H9 (cell line): Measurements from ENCODE around the gene MYL10. TPM values are rescaled to one million over a fixed set of nuclear protein-coding genes. Genes with fewer than 3 reads are reported as not detected.

Experiments used
- DNase-seq: peaks from one replicate; pipeline ENCODE4 v3.0.0-alpha.2; 2017
- H2AFZ ChIP-seq: one replicate; pipeline ENCODE4 v1.6.1; 2013; ENCODE audit warnings: mild to moderate bottlenecking, low read length, control low read depth, moderate library complexity
- H2AK5ac ChIP-seq: 2 replicates; pipeline ENCODE4 v1.6.1; 2013; ENCODE audit warnings: low read length, control low read depth, mixed read lengths; ENCODE audit not compliant: insufficient read length
- H2BK120ac ChIP-seq: one replicate; pipeline ENCODE4 v1.6.1; 2013; ENCODE audit warnings: low read depth, mild to moderate bottlenecking, low read length, control low read depth, inconsistent platforms; ENCODE audit not compliant: poor library complexity, severe bottlenecking
- H2BK12ac ChIP-seq: 2 replicates; pipeline ENCODE4 v1.6.1; 2013; ENCODE audit warnings: low read length, control low read depth, mixed read lengths, low read depth; ENCODE audit not compliant: insufficient read length
- H2BK15ac ChIP-seq: 2 replicates; pipeline ENCODE4 v1.6.1; 2013; ENCODE audit warnings: low read depth, low read length, control low read depth
- H2BK20ac ChIP-seq: one replicate; pipeline ENCODE4 v1.6.1; 2013; ENCODE audit warnings: low read depth, mild to moderate bottlenecking, low read length, control low read depth, inconsistent platforms; ENCODE audit not compliant: poor library complexity, severe bottlenecking
- H2BK5ac ChIP-seq: 2 replicates; pipeline ENCODE4 v1.6.1; 2013; ENCODE audit warnings: low read length, control low read depth, mixed read lengths; ENCODE audit not compliant: insufficient read length
- H3K14ac ChIP-seq: 2 replicates; pipeline ENCODE4 v1.6.1; 2013; ENCODE audit warnings: low read length, control low read depth; ENCODE audit not compliant: insufficient read depth
- H3K18ac ChIP-seq: 2 replicates; pipeline ENCODE4 v1.6.1; 2013; ENCODE audit warnings: low read depth, mild to moderate bottlenecking, mixed read lengths, low read length, control low read depth; ENCODE audit not compliant: insufficient read length
- H3K23ac ChIP-seq: 2 replicates; pipeline ENCODE4 v1.6.1; 2013; ENCODE audit warnings: low read length, control low read depth, mixed read lengths, low read depth; ENCODE audit not compliant: insufficient read length
- H3K23me2 ChIP-seq: 2 replicates; pipeline ENCODE4 v1.6.1; 2013; ENCODE audit warnings: low read depth, mild to moderate bottlenecking, mixed read lengths, low read length, control low read depth; ENCODE audit not compliant: insufficient read length, poor library complexity, severe bottlenecking
- H3K27ac ChIP-seq: 2 replicates; pipeline ENCODE4 v1.5.1; 2013; ENCODE audit warnings: low read length, control low read depth, mixed read lengths, low read depth; ENCODE audit not compliant: insufficient read length
- H3K27me3 ChIP-seq: 2 replicates; pipeline ENCODE4 v1.6.1; 2013; ENCODE audit warnings: low read length, control low read depth, inconsistent platforms; ENCODE audit not compliant: insufficient read depth
- H3K4ac ChIP-seq: 2 replicates; pipeline ENCODE4 v1.6.1; 2013; ENCODE audit warnings: low read depth, mild to moderate bottlenecking, control low read depth, inconsistent platforms, low read length, moderate library complexity
- H3K4me1 ChIP-seq: 2 replicates; pipeline ENCODE4 v1.6.1; 2013; ENCODE audit warnings: low read length, control low read depth, inconsistent platforms; ENCODE audit not compliant: insufficient read depth
- H3K4me2 ChIP-seq: 2 replicates; pipeline ENCODE4 v1.6.1; 2013; ENCODE audit warnings: low read length, control low read depth, mixed read lengths; ENCODE audit not compliant: insufficient read length, insufficient read depth
- H3K56ac ChIP-seq: 2 replicates; pipeline ENCODE4 v1.6.1; 2013; ENCODE audit warnings: low read depth, mild to moderate bottlenecking, mixed read lengths, low read length, control low read depth; ENCODE audit not compliant: insufficient read length
- H3K79me1 ChIP-seq: 2 replicates; pipeline ENCODE4 v1.6.1; 2013; ENCODE audit warnings: low read depth, mild to moderate bottlenecking, moderate library complexity, low read length, control low read depth, inconsistent platforms; ENCODE audit not compliant: insufficient read depth, poor library complexity, severe bottlenecking
- H3K79me2 ChIP-seq: 2 replicates; pipeline ENCODE4 v1.6.1; 2013; ENCODE audit warnings: low read length, control low read depth, inconsistent platforms; ENCODE audit not compliant: insufficient read depth
- H3K9ac ChIP-seq: 2 replicates; pipeline ENCODE4 v1.6.1; 2013; ENCODE audit warnings: low read length, control low read depth, mixed read lengths; ENCODE audit not compliant: insufficient read length; ENCODE audit errors: extremely low read depth
- H3K9me3 ChIP-seq: one replicate; pipeline ENCODE4 v1.6.1; 2013; ENCODE audit warnings: low read depth, low read length, inconsistent platforms; ENCODE audit not compliant: control insufficient read depth
- H3T11ph ChIP-seq: one replicate; pipeline ENCODE4 v1.6.1; 2013; ENCODE audit warnings: mild to moderate bottlenecking, low read length, control low read depth, inconsistent platforms
- H4K20me1 ChIP-seq: one replicate; pipeline ENCODE4 v1.6.1; 2013; ENCODE audit not compliant: control insufficient read depth, insufficient read length, insufficient read depth
- H4K5ac ChIP-seq: 2 replicates; pipeline ENCODE4 v1.6.1; 2013; ENCODE audit warnings: low read depth, mild to moderate bottlenecking, mixed read lengths, low read length, control low read depth; ENCODE audit not compliant: insufficient read length
- H4K8ac ChIP-seq: replicated peaks from 2 replicates; pipeline ENCODE4 v1.6.1; 2013; ENCODE audit warnings: low read length, control low read depth, mixed read lengths, low read depth; ENCODE audit not compliant: insufficient read length
- H4K91ac ChIP-seq: 2 replicates; pipeline ENCODE4 v1.6.1; 2013; ENCODE audit warnings: low read depth, mild to moderate bottlenecking, moderate library complexity, mixed read lengths, low read length, control low read depth; ENCODE audit not compliant: insufficient read length
- H3K27ac Mint-ChIP-seq, 3 experiments: 2 replicates in 2 of 3; 3 replicates in 1 of 3; pipeline ENCODE4 v1.8.0; 2020 to 2021; ENCODE audit warnings: mixed read lengths in 3 of 3, mild to moderate bottlenecking in 1 of 3, moderate library complexity in 1 of 3
- H3K27me3 Mint-ChIP-seq: 2 replicates; pipeline ENCODE4 v1.8.0; 2021; ENCODE audit warnings: low read depth, mild to moderate bottlenecking, moderate library complexity, mixed read lengths
- H3K36me3 Mint-ChIP-seq, 3 experiments: 2 replicates in 2 of 3; 3 replicates in 1 of 3; pipeline ENCODE4 v1.8.0; 2020 to 2021; ENCODE audit warnings: low read depth in 3 of 3, mixed read lengths in 3 of 3; ENCODE audit not compliant: insufficient read depth in 1 of 3
- H3K4me1 Mint-ChIP-seq, 2 experiments: 2 replicates each; pipeline ENCODE4 v1.8.0; 2020; ENCODE audit warnings: mixed read lengths in 2 of 2
- H3K4me3 Mint-ChIP-seq, 2 experiments: 2 replicates in 1 of 2; 3 replicates in 1 of 2; pipeline ENCODE4 v1.8.0; 2020 to 2021; ENCODE audit warnings: mild to moderate bottlenecking in 2 of 2, mixed read lengths in 2 of 2, moderate library complexity in 1 of 2
- H3K9me3 Mint-ChIP-seq, 2 experiments: 2 replicates in 1 of 2; 3 replicates in 1 of 2; pipeline ENCODE4 v1.8.0; 2020; ENCODE audit warnings: mild to moderate bottlenecking in 2 of 2, mixed read lengths in 2 of 2, moderate library complexity in 1 of 2
- WGBS: extraction: QIAGEN DNeasy Blood & Tissue Kit; methylation state at CpG from one replicate; pipeline ENCODE4 v1.1.7; 2013; ENCODE audit warnings: missing lambda C conversion rate, low lambda C conversion rate, mixed read lengths; ENCODE audit not compliant: insufficient read length; ENCODE audit errors: extremely low coverage; 5-methylcytosine and 5-hydroxymethylcytosine counted together
- total RNA-seq: library from RNA; stranded (reverse); gene quantifications from 2 replicates; pipeline ENCODE4 v1.2.1, GENCODE V29; 2021
- TF ChIP-seq, protein P1 (sequence below): fragments of 200-600 bp; sonication (generic); conservative IDR thresholded peaks from 3 replicates; pipeline ENCODE4 v1.8.0; 2021; ENCODE audit warnings: antibody characterized with exemption, mild to moderate bottlenecking

MYL10 gene
- total RNA-seq, 1 experiment from 2014 or later = 0.50 TPM

DNA sequence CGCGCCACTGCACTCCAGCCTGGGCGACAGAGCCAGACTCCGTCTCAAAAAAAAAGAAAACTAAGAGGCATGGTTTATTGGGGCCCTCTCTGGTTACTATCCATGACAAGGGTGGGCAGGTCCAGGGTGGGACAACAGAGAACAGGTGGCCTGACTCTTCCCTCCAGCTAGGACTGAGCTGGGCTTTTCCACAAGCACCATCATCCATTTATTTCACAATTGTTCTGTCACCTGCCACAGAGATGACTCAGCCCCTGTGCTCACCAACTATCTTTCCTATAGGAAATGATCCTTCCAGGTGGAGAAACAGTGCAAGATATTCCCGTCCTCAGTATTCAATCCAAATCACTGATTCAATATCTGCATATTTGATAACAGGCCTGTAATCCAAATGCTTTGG, 44.9 kb upstream of the MYL10 start:
- H3K9ac ChIP-seq = no peak overlapping the region
- Mint-ChIP-seq H3K9me3 (no peaks in the 10 kb centered on the region; a peak in 1 of 5 replicates), H3K4me1 (peaks cover 11 to 21% of the 10 kb centered on the region in 2 experiments), H3K27ac (no peak overlapping the region), H3K27me3 (peaks cover 2% of the 10 kb centered on the region; the same call in 1 of the 2 replicates), H3K36me3 (no peaks in the 10 kb centered on the region; a peak in 1 of 7 replicates), H3K4me3 (no peak overlapping the region)
- no peak overlapping the region for H2BK20ac ChIP-seq
- no peak overlapping the region for H4K5ac ChIP-seq
- H4K20me1 ChIP-seq = no peaks in the 10 kb centered on the region
- no peak for DNase-seq
- no peak overlapping the region for H2AFZ ChIP-seq
- no peak overlapping the region for H2BK5ac ChIP-seq
- no peaks in the 10 kb centered on the region for H3K79me2 ChIP-seq
- H3T11ph ChIP-seq = no peak overlapping the region
- H3K23me2 ChIP-seq = no peaks in the 10 kb centered on the region
- H3K14ac ChIP-seq = no peak overlapping the region
- no peak overlapping the region for H4K8ac ChIP-seq
- no peak overlapping the region for H3K23ac ChIP-seq
- no peak overlapping the region for H3K18ac ChIP-seq
- no peak overlapping the region for H2BK15ac ChIP-seq
- H2AK5ac ChIP-seq = no peak overlapping the region
- H3K4me2 ChIP-seq = no peak overlapping the region
- no peak overlapping the region for H3K4ac ChIP-seq
- H2BK120ac ChIP-seq = no peak overlapping the region
- no peaks in the 10 kb centered on the region; the same call in 1 of the 2 replicates for H3K4me1 ChIP-seq
- no peak overlapping the region for H4K91ac ChIP-seq
- H3K27ac ChIP-seq = no peak overlapping the region
- no peak overlapping the region for H3K56ac ChIP-seq
- no CpG with 5 or more reads among the region's 5 CpGs for WGBS
- TF ChIP-seq, protein P1, sequence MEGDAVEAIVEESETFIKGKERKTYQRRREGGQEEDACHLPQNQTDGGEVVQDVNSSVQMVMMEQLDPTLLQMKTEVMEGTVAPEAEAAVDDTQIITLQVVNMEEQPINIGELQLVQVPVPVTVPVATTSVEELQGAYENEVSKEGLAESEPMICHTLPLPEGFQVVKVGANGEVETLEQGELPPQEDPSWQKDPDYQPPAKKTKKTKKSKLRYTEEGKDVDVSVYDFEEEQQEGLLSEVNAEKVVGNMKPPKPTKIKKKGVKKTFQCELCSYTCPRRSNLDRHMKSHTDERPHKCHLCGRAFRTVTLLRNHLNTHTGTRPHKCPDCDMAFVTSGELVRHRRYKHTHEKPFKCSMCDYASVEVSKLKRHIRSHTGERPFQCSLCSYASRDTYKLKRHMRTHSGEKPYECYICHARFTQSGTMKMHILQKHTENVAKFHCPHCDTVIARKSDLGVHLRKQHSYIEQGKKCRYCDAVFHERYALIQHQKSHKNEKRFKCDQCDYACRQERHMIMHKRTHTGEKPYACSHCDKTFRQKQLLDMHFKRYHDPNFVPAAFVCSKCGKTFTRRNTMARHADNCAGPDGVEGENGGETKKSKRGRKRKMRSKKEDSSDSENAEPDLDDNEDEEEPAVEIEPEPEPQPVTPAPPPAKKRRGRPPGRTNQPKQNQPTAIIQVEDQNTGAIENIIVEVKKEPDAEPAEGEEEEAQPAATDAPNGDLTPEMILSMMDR = no peak
- no peaks in the 10 kb centered on the region for H3K27me3 ChIP-seq
- H3K9me3 ChIP-seq = no peaks in the 10 kb centered on the region
- H3K79me1 ChIP-seq = no peaks in the 10 kb centered on the region
- no peak overlapping the region for H2BK12ac ChIP-seq
